Loucy (cell line): ENCODE data around the gene GGCX.

Source experiments
- EZH2phosphoT487 ChIP-seq: fragments of 200-600 bp; IDR thresholded peaks from 2 replicates; pipeline ENCODE4 v1.6.1; 2018; ENCODE audit warnings: antibody characterized with exemption, mild to moderate bottlenecking, moderate library complexity, borderline replicate concordance
- TF ChIP-seq, protein P1 (sequence below): fragments of 200-600 bp; sonication (generic); conservative IDR thresholded peaks from 2 replicates; pipeline ENCODE4 v1.5.1; 2014; ENCODE audit warnings: mild to moderate bottlenecking, antibody characterized with exemption, low read length

DNA sequence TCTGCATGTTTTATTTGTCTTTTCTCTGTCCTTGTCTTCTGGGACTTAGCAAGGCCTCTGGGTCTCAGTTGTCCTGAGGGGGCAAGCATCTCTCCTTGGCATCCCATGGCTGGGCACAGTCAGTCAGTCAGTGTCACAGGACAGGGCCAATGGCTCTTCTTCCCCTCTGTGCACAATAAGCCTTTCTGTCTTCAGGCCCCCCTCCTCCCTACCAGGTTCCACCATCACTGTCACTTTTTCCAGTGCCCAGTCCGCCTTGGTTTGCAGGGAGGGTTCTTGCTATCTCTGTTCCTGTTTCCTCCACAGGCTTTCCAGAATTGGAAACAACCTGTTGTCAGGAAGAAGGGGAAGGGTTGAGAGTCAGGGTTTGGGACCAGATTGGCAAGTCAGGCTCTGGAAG lies 21.2 kb upstream of the GGCX start:
- TF ChIP-seq, protein P1, sequence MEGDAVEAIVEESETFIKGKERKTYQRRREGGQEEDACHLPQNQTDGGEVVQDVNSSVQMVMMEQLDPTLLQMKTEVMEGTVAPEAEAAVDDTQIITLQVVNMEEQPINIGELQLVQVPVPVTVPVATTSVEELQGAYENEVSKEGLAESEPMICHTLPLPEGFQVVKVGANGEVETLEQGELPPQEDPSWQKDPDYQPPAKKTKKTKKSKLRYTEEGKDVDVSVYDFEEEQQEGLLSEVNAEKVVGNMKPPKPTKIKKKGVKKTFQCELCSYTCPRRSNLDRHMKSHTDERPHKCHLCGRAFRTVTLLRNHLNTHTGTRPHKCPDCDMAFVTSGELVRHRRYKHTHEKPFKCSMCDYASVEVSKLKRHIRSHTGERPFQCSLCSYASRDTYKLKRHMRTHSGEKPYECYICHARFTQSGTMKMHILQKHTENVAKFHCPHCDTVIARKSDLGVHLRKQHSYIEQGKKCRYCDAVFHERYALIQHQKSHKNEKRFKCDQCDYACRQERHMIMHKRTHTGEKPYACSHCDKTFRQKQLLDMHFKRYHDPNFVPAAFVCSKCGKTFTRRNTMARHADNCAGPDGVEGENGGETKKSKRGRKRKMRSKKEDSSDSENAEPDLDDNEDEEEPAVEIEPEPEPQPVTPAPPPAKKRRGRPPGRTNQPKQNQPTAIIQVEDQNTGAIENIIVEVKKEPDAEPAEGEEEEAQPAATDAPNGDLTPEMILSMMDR = no peak
- TF ChIP-seq EZH2phosphoT487 = no peak
